ENCODE measurements around the gene EMILIN2.
"Not testable (repeated sequence)": the region's sequence is repeated elsewhere in the genome, so short reads cannot be mapped to it uniquely, and the experiment has no call there.

EMILIN2 gene

GRCh38 chr18:2847317-2848246 lies 776 bp downstream of the EMILIN2 start:
- peaks cover 5% of the 10 kb centered on the region for H3K4me1 ChIP-seq (ENCODE audit: control insufficient read depth, insufficient read depth, low read length)
- H3K36me3 ChIP-seq (ENCODE audit: control insufficient read depth, insufficient read depth, low read length): no peaks in the 10 kb centered on the region
- peak overlapping the region; percentile 83 for H3K4me3 ChIP-seq (ENCODE audit: low read depth, low read length)
- peaks cover 55% of the 10 kb centered on the region for H3K27me3 ChIP-seq (ENCODE audit: control insufficient read depth, insufficient read depth, low read length)
- no peak overlapping the region for H3K9ac ChIP-seq (ENCODE audit: low read depth, low read length)
- H3K9me3 ChIP-seq (ENCODE audit: control insufficient read depth, insufficient read depth, low read length): no peaks in the 10 kb centered on the region

- H3K36me3 ChIP-seq (ENCODE audit: control insufficient read depth, insufficient read depth, low read length): no peaks in the 10 kb centered on the region
- H3K4me1 ChIP-seq (ENCODE audit: control insufficient read depth, insufficient read depth, low read length): peaks cover 5% of the 10 kb centered on the region
- peaks cover 50% of the 10 kb centered on the region for H3K27me3 ChIP-seq (ENCODE audit: control insufficient read depth, insufficient read depth, low read length)
- H3K9ac ChIP-seq (ENCODE audit: low read depth, low read length): no peak overlapping the region
- peak overlapping the region; percentile 83 for H3K4me3 ChIP-seq (ENCODE audit: low read depth, low read length)
- H3K9me3 ChIP-seq (ENCODE audit: control insufficient read depth, insufficient read depth, low read length): no peaks in the 10 kb centered on the region
Measured at GRCh38 chr18:2848247-2849246, 1.7 kb downstream of the EMILIN2 start.

GRCh38 chr18:2850816-2851215 lies 4.0 kb downstream of the EMILIN2 start:
- Histone ChIP-seq H3K4me3 (ENCODE audit: low read depth, low read length) (no peak overlapping the region), H3K9me3 (ENCODE audit: control insufficient read depth, insufficient read depth, low read length) (no peaks in the 10 kb centered on the region), H3K27me3 (ENCODE audit: control insufficient read depth, insufficient read depth, low read length) (peaks cover 27% of the 10 kb centered on the region), H3K36me3 (ENCODE audit: control insufficient read depth, insufficient read depth, low read length) (no peaks in the 10 kb centered on the region), H3K4me1 (ENCODE audit: control insufficient read depth, insufficient read depth, low read length) (peaks cover 7% of the 10 kb centered on the region), H3K9ac (ENCODE audit: low read depth, low read length) (no peak overlapping the region)

- H3K9ac ChIP-seq (ENCODE audit: low read depth, low read length): no peak overlapping the region
- no peak overlapping the region for H3K4me3 ChIP-seq (ENCODE audit: low read depth, low read length)
- peaks cover 7% of the 10 kb centered on the region for H3K4me1 ChIP-seq (ENCODE audit: control insufficient read depth, insufficient read depth, low read length)
- no peaks in the 10 kb centered on the region for H3K36me3 ChIP-seq (ENCODE audit: control insufficient read depth, insufficient read depth, low read length)
- peaks cover 21% of the 10 kb centered on the region for H3K27me3 ChIP-seq (ENCODE audit: control insufficient read depth, insufficient read depth, low read length)
- no peaks in the 10 kb centered on the region for H3K9me3 ChIP-seq (ENCODE audit: control insufficient read depth, insufficient read depth, low read length)
Measured at GRCh38 chr18:2851771-2852170, 5.0 kb downstream of the EMILIN2 start.

- H3K9me3 ChIP-seq (ENCODE audit: control insufficient read depth, insufficient read depth, low read length); H3K4me1 ChIP-seq (ENCODE audit: control insufficient read depth, insufficient read depth, low read length); H3K9ac ChIP-seq (ENCODE audit: low read depth, low read length); H3K36me3 ChIP-seq (ENCODE audit: control insufficient read depth, insufficient read depth, low read length); H3K4me3 ChIP-seq (ENCODE audit: low read depth, low read length): not testable (repeated sequence)
- H3K27me3 ChIP-seq (ENCODE audit: control insufficient read depth, insufficient read depth, low read length): peaks cover 21% of the 10 kb centered on the region
Measured at GRCh38 chr18:2852460-2852859, 5.7 kb downstream of the EMILIN2 start.

- H3K4me3 ChIP-seq (ENCODE audit: low read depth, low read length): no peak overlapping the region
Measured at GRCh38 chr18:2853173-2853925, 6.5 kb downstream of the EMILIN2 start.

GRCh38 chr18:2853926-2854664 lies 7.3 kb downstream of the EMILIN2 start:
- Histone ChIP-seq H3K4me1 (ENCODE audit: control insufficient read depth, insufficient read depth, low read length) (peaks cover 2% of the 10 kb centered on the region), H3K9ac (ENCODE audit: low read depth, low read length) (no peak overlapping the region), H3K9me3 (ENCODE audit: control insufficient read depth, insufficient read depth, low read length) (no peaks in the 10 kb centered on the region), H3K27me3 (ENCODE audit: control insufficient read depth, insufficient read depth, low read length) (peaks cover 6% of the 10 kb centered on the region), H3K36me3 (ENCODE audit: control insufficient read depth, insufficient read depth, low read length) (no peaks in the 10 kb centered on the region), H3K4me3 (ENCODE audit: low read depth, low read length) (no peak overlapping the region)

More at GRCh38 chr18:2853173-2853925, 6.5 kb downstream of the EMILIN2 start:
- Histone ChIP-seq H3K36me3 (ENCODE audit: control insufficient read depth, insufficient read depth, low read length) (no peaks in the 10 kb centered on the region), H3K9me3 (ENCODE audit: control insufficient read depth, insufficient read depth, low read length) (no peaks in the 10 kb centered on the region), H3K9ac (ENCODE audit: low read depth, low read length) (no peak overlapping the region), H3K27me3 (ENCODE audit: control insufficient read depth, insufficient read depth, low read length) (peaks cover 13% of the 10 kb centered on the region), H3K4me1 (ENCODE audit: control insufficient read depth, insufficient read depth, low read length) (peaks cover 4% of the 10 kb centered on the region)

- Histone ChIP-seq H3K9me3 (ENCODE audit: control insufficient read depth, insufficient read depth, low read length) (no peaks in the 10 kb centered on the region), H3K36me3 (ENCODE audit: control insufficient read depth, insufficient read depth, low read length) (no peaks in the 10 kb centered on the region), H3K4me3 (ENCODE audit: low read depth, low read length) (no peak overlapping the region), H3K9ac (ENCODE audit: low read depth, low read length) (no peak overlapping the region), H3K27me3 (ENCODE audit: control insufficient read depth, insufficient read depth, low read length) (no peaks in the 10 kb centered on the region), H3K4me1 (ENCODE audit: control insufficient read depth, insufficient read depth, low read length) (peaks cover 2% of the 10 kb centered on the region)
Measured at GRCh38 chr18:2854875-2855274, 8.1 kb downstream of the EMILIN2 start.

GRCh38 chr18:2855560-2856350 lies 8.9 kb downstream of the EMILIN2 start:
- Histone ChIP-seq H3K9ac (ENCODE audit: low read depth, low read length) (no peak overlapping the region), H3K36me3 (ENCODE audit: control insufficient read depth, insufficient read depth, low read length) (no peaks in the 10 kb centered on the region), H3K9me3 (ENCODE audit: control insufficient read depth, insufficient read depth, low read length) (no peaks in the 10 kb centered on the region), H3K4me1 (ENCODE audit: control insufficient read depth, insufficient read depth, low read length) (peaks cover 2% of the 10 kb centered on the region), H3K4me3 (ENCODE audit: low read depth, low read length) (no peak overlapping the region), H3K27me3 (ENCODE audit: control insufficient read depth, insufficient read depth, low read length) (no peaks in the 10 kb centered on the region)

GRCh38 chr18:2856547-2857170 lies 9.9 kb downstream of the EMILIN2 start:
- Histone ChIP-seq H3K9ac (ENCODE audit: low read depth, low read length) (no peak overlapping the region), H3K36me3 (ENCODE audit: control insufficient read depth, insufficient read depth, low read length) (no peaks in the 10 kb centered on the region), H3K4me1 (ENCODE audit: control insufficient read depth, insufficient read depth, low read length) (peaks cover 2% of the 10 kb centered on the region), H3K4me3 (ENCODE audit: low read depth, low read length) (no peak overlapping the region), H3K9me3 (ENCODE audit: control insufficient read depth, insufficient read depth, low read length) (no peaks in the 10 kb centered on the region), H3K27me3 (ENCODE audit: control insufficient read depth, insufficient read depth, low read length) (no peaks in the 10 kb centered on the region)

Measured in iPS-15b (cell line).